Fibroblast of pulmonary artery (primary cell): Measurements from ENCODE around the gene MAML2.

Experiments
- DNase-seq: peaks from one replicate; pipeline ENCODE4 v3.0.0-alpha.2; 2010; ENCODE audit warnings: low read depth
- H3K4me3 ChIP-seq: replicated peaks from 2 replicates; pipeline ENCODE4 v1.5.1; 2011; ENCODE audit warnings: low read depth, mild to moderate bottlenecking, control low read depth, low read length, moderate library complexity
- CTCF ChIP-seq: IDR thresholded peaks from 2 replicates; pipeline ENCODE4 v1.5.1; 2011; ENCODE audit warnings: mild to moderate bottlenecking, control low read depth, low read length, inconsistent platforms; ENCODE audit errors: missing control alignments

The MAML2 gene

GRCh38 chr11:96055706-96056387 lies 287.1 kb downstream of the MAML2 start:
- no peak for DNase-seq
- H3K4me3 ChIP-seq, result no peak overlapping the region
- no peak for TF ChIP-seq CTCF

DNA sequence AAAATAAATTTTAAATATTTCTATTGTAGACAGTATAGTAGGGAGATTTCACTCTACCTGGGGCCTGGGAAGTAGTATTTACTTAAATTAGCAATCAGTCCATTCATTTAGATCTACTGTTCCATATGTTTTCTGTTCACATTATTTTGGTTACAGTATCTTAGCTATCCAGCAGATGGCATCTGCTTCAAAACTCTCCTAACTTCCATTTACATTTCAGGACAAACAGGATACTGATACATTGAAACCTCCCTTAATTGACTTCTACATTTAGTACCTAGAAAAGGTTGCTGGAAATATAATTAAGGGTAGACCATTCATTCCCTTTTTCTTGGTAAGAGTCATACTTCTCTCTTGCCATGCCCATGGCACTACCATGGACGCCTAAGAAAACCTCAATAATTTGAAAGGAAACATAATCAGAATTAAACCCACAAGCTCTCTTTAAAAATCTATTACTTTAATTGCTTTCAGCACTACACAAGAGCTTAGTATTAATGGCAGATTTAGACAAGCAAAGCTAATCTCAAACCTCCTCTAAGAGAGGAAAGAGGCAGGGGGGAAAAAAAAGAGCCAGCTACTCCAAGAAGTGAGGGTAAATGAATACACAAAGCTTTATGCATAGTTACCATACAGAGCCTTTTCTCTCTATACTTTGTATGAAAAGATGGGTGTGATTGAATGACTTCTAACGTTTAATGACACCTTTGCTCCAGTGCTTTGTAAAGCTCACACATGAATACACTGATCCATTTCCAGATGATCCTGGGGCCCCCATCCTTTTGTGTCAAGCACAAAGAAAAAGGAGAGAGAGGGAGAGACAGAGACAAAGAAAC lies 287.9 kb downstream of the MAML2 start:
- peak; percentile 71 for TF ChIP-seq CTCF
- DNase-seq, result peak; percentile 66
- no peak overlapping the region for H3K4me3 ChIP-seq

- no peak overlapping the region for H3K4me3 ChIP-seq
- peak; percentile 50 for DNase-seq
- no peak for TF ChIP-seq CTCF
These were observed 289.9 kb downstream of the MAML2 start for GRCh38 chr11:96052921-96053651.

- TF ChIP-seq CTCF, result no peak
- H3K4me3 ChIP-seq, result no peak overlapping the region
- DNase-seq, result no peak
These were observed 291.2 kb downstream of the MAML2 start for GRCh38 chr11:96051820-96052219.

DNA sequence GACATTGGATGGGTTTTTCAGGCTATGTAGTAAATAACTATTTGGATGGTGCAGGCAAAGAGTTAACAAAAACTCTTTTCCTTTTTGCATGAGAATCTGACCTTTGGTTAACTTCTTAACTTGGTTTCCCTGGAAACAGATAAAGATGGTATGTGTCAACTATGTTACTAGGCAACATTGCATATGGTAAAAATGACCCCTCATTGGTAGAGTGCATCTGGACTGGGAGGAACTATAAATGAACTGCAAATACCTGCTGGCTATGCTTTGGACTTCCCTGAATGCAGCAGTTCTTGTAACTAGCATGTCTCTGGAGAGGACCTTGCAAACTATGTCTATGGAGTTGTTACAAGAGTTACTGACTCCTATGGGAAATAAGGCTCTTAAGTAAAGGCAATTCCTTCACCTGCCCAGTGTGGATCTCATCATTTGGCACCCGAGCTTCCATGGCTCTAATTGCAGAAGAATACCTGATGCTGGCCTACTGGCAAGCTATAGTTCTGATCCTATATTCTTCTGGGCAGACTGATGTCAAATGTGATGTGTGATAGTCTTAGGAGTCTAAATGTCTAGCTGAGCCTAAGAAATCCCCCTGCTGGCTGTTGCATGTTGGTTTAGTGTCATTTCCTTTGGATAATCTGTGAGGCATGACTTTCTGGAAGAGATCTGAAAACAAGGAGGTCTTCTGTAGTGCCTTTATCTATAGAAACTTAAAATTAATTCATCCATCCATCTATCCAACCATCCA lies 292.4 kb downstream of the MAML2 start:
- DNase-seq, result peak; percentile 89
- no peak overlapping the region for H3K4me3 ChIP-seq
- TF ChIP-seq CTCF, result peak; percentile 19

DNA sequence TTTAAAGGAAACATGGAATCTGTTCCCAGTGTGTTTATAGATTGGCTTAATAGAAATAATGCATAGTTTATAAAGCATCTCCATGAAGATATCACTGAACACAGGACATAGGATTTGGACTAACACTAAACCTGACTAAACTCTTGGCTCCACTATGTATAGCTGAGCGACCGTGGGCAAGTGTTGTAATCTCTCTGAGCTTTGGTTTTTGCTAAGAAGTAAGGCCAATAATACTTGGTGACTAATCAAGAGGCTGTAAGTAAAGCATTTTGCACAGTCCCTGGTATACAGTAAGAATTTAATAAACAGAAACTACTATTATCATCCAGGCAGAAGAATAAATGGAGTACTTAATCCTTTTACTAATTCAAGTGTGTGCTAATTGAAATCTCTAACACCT lies 293.6 kb downstream of the MAML2 start:
- H3K4me3 ChIP-seq, result no peak overlapping the region
- peak; percentile 71 for DNase-seq
- TF ChIP-seq CTCF, result no peak
